Mesothelial cell of epicardium (in vitro differentiated cells): ENCODE data around the gene IFT122. TPM values are rescaled to one million over a fixed set of nuclear protein-coding genes. Genes with fewer than 3 reads are reported as not detected.

Experiments used
- DNase-seq, 2 experiments: peaks; one replicate each; pipeline ENCODE4 v3.0.0; 2021; ENCODE audit warnings: low spot score in 2 of 2; ENCODE audit not compliant: unreplicated experiment in 2 of 2
- H3K27ac Mint-ChIP-seq: 2 replicates; pipeline ENCODE4 v1.8.0; 2021; ENCODE audit warnings: mixed read lengths
- H3K27me3 Mint-ChIP-seq: 2 replicates; pipeline ENCODE4 v1.8.0; 2021; ENCODE audit warnings: low read depth, mixed read lengths
- H3K36me3 Mint-ChIP-seq: 2 replicates; pipeline ENCODE4 v1.8.0; 2021; ENCODE audit warnings: mixed read lengths
- H3K4me1 Mint-ChIP-seq: 2 replicates; pipeline ENCODE4 v1.8.0; 2021; ENCODE audit warnings: mixed read lengths
- H3K4me3 Mint-ChIP-seq: 2 replicates; pipeline ENCODE4 v1.8.0; 2021; ENCODE audit warnings: mild to moderate bottlenecking, moderate library complexity, mixed read lengths
- H3K9me3 Mint-ChIP-seq: 2 replicates; pipeline ENCODE4 v1.8.0; 2021; ENCODE audit warnings: mixed read lengths
- CTCF ChIP-seq: fragments of 200-600 bp; sonication (generic); IDR thresholded peaks from one replicate; pipeline ENCODE4 v1.5.0; 2021; ENCODE audit warnings: antibody characterized with exemption; ENCODE audit not compliant: unreplicated experiment
- total RNA-seq: library from RNA; stranded (reverse); gene quantifications from 3 replicates; pipeline ENCODE4 v1.2.1, GENCODE V29; 2021

IFT122 gene
- total RNA-seq, 1 donor from 2014 or later, result 48.0 TPM

DNA sequence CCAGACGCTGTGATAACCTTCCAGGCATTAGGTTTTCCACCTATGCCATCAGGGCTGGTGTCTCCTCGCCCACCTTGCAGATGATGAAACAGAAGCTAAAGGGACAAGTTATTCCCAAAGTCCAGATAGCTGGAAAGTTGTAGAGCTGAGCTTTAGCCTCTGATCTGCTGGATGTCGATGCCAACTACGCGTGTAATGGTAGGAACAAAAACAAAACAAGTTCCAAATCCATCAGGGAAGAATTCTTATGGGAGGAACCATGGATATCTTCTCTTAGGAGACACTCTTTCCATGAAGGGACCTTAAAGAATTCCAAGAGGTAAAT is 60.3 kb downstream of the IFT122 start:
- Mint-ChIP-seq H3K9me3 (no peaks in the 10 kb centered on the region), H3K4me3 (no peak overlapping the region), H3K36me3 (peaks cover 22% of the 10 kb centered on the region), H3K4me1 (peaks cover 25% of the 10 kb centered on the region), H3K27me3 (no peaks in the 10 kb centered on the region), H3K27ac (no peak overlapping the region)
- TF ChIP-seq CTCF, result no peak
- no peak for DNase-seq

DNA sequence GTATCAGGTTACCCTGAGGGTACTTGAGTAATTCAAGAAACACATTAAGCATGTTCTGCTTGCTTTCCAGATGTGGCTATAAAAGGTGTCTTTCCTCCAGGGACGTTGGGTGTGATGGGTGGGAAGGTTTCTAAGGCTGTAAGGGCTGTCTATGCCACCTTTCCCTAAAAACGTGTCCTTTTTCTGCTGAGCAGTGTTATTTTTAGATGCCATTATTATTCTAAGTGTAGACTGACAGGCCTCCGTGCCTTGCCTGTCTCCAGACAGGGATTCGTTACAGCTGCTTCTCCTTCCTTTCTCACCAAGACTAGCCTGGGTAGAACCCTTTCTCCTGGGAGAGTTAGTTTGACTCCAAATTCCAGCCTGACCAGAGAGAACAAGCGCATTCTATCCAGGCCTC is 61.6 kb downstream of the IFT122 start:
- H3K9me3 Mint-ChIP-seq, result no peaks in the 10 kb centered on the region
- no peak for TF ChIP-seq CTCF
- H3K4me3 Mint-ChIP-seq, result no peak overlapping the region
- no peak for DNase-seq
- no peak overlapping the region for H3K27ac Mint-ChIP-seq
- H3K4me1 Mint-ChIP-seq, result peaks cover 22% of the 10 kb centered on the region
- peaks cover 23% of the 10 kb centered on the region for H3K36me3 Mint-ChIP-seq
- no peaks in the 10 kb centered on the region for H3K27me3 Mint-ChIP-seq

DNA sequence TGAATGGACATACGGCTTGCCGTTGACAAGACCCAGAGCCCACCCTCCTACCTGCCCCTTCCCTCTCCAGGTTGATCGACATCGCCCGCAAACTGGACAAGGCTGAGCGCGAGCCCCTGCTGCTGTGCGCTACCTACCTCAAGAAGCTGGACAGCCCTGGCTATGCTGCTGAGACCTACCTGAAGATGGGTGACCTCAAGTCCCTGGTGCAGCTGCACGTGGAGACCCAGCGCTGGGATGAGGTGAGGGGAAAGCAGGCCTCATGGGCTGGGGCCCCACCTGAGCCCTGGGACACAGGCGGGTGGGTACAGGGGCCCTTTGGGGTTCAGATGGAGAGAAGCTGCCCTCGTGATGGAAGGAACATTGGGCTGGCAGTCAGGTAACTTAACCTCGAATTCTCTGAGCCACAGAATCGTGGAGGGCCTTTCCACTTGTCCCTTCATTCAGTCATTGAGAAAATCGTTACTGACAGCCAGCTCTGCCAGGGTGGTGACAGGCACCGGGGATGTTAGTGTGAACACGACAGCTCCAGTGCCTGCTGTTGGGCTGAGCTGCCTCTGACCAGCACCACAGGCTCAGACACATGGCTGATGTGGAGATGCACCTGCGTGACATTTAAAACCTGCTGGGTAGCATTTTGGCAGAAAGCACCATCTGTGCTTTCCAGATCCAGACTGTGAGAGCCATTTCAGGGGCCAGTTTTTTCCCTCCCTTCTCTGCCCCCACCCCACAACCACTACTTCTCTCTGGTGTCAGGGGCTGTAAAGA is 62.8 kb downstream of the IFT122 start:
- Mint-ChIP-seq H3K9me3 (no peaks in the 10 kb centered on the region), H3K27ac (no peak overlapping the region), H3K36me3 (peaks cover 30% of the 10 kb centered on the region), H3K4me3 (no peak overlapping the region), H3K27me3 (no peaks in the 10 kb centered on the region), H3K4me1 (peaks cover 14% of the 10 kb centered on the region)
- TF ChIP-seq CTCF, result no peak
- no peak for DNase-seq

- no peak overlapping the region for H3K27ac Mint-ChIP-seq
- no peak for TF ChIP-seq CTCF
- peaks cover 10% of the 10 kb centered on the region for H3K4me1 Mint-ChIP-seq
- peaks cover 32% of the 10 kb centered on the region for H3K36me3 Mint-ChIP-seq
- no peak for DNase-seq
- H3K9me3 Mint-ChIP-seq, result no peaks in the 10 kb centered on the region
- no peak overlapping the region for H3K4me3 Mint-ChIP-seq
- no peaks in the 10 kb centered on the region for H3K27me3 Mint-ChIP-seq
Observed at GRCh38 chr3:129503471-129504291, 63.7 kb downstream of the IFT122 start.

GRCh38 chr3:129504471-129505100 is 64.6 kb downstream of the IFT122 start:
- H3K36me3 Mint-ChIP-seq, result peaks cover 32% of the 10 kb centered on the region
- H3K27me3 Mint-ChIP-seq, result no peaks in the 10 kb centered on the region
- TF ChIP-seq CTCF, result no peak
- peaks cover 10% of the 10 kb centered on the region for H3K4me1 Mint-ChIP-seq
- DNase-seq, result no peak
- H3K27ac Mint-ChIP-seq, result no peak overlapping the region
- H3K9me3 Mint-ChIP-seq, result no peaks in the 10 kb centered on the region
- H3K4me3 Mint-ChIP-seq, result no peak overlapping the region
